ENCODE results near the gene FALEC.

FALEC gene

DNA sequence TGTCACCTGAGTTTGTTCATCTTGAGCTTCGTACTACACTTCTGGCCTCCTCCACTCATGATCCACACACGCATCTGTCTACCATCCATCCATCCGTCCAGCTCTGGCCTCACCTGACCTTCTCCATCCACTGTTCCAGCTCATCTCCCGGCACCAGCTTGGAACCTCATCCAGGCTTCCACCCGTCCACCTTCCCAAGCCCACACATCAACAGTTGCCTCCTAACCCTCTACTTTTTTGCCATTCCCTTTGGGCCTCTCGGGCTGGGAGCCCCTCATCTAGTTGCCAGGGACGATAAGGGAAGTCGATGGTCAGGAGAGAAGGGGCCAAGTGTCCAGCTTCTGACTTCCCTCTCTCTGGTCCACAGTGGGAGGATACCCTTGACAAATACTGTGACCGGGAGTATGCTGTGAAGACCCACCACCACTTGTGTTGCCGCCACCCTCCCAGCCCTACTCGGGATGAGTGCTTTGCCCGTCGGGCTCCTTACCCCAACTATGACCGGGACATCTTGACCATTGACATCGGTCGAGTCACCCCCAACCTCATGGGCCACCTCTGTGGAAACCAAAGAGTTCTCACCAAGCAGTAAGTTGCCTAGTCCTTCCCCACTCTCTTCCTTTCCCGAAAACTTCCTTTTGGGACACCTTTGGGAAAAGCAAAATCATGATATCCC, 3.4 kb upstream of the FALEC start:
- DNase-seq (ENCODE audit: low read depth, low spot score): no peak

DNA sequence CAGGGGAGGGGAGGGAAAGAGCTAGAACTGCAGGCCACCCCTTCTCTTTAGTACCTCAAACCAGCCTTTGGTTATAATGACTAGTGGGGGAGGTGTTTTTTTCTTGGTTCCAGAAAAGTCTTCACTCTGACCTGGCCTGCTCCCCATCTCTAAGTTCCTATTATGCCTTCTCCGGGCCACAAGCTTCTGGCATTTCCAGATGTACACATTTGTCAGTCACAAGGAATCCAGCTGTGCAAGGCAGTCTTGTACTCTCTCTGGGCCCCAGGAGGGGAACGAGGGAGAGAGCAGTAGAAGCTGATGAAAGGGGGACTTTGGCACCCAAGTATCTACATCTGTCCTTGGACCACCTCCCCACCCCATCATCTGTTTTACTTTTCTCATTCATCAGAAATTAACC, 2.7 kb upstream of the FALEC start:
- DNase-seq (ENCODE audit: low read depth, low spot score): no peak

DNA sequence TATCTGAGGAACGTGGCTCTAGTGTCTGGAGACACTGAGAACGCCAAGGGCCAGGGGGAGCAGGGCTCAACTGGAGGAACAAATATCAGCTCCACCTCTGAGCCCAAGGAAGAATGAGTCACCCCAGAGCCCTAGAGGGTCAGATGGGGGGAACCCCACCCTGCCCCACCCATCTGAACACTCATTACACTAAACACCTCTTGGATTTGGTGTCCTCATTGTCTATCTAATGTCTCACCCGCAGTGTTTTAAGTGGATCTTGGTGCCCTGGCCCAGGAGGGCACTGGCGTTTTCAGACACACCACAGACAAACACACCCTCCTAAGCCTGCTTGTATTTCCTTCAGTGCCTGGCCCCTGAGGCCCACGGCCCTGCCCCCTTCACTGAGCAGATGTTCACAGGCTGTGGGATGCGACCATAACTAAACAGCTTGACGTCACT, 2.2 kb upstream of the FALEC start:
- DNase-seq (ENCODE audit: low read depth, low spot score): no peak

DNA sequence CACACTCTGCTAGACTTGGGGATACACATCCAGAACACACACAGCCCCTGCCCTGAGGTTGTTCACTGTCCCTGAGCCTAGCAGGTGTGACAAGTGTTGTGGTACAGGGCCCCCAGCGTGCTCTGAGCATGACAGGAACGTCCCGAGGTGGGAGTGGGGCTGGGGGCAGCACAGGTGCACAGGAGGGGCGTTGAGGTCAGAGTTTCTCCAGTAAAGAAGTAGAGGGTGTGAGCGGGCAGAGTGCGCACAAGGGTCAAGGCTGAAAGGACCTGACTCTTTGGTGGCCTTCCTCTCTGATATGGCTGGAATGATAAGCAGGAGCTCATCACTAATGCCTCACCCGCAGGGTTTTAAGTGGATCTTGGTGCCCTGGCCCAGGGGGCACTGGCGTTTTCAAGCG, 1.3 kb upstream of the FALEC start:
- no peak for DNase-seq (ENCODE audit: low read depth, low spot score)

DNA sequence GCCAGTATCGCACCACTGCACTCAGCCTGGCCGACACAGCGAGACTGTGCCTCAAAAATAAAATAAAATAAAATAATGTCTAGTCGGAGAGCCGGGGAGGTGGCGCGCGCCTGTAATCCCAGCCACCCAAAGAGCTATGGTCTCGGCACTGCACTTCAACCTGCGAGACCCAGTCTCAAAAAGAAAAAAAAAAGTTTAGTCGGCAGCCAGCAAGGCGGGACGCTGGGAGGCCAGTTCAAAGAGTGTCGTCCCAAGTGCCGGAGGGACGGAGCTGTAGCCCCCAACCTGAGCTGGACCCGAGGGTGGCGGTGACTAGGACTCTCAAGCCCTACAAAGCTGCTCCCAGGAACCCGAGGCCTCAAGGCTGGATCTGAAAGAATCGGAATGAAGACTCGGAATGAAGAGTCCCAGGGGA, 632 bp upstream of the FALEC start:
- DNase-seq (ENCODE audit: low read depth, low spot score): no peak

DNA sequence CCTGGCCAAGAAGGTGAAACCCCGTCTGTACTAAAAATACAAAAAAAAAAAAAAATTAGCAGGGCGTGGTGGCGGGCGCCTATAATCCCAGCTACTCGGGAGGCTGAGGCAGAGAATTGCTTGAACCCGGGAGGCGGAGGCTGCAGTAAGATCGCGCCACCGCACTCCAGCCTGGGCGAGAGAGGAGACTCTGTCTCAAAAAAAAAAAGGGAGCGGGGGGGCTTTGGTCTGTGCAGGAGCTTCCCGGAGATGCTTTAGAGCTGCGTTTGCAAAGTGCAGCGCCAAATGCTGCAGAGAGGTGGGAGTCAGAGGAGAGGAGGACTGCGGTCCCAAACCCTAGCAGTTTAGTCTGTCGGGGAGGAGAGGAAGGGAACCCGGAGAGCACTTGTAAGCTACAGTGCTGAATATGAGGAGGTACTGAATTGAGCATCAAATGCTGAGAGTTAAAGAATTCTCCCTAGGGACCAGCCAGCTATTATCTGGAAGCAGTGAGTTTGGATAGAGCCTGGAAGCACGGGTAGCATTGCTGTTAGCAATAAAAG, 569 bp downstream of the FALEC start:
- no peak for DNase-seq (ENCODE audit: low read depth, low spot score)

DNA sequence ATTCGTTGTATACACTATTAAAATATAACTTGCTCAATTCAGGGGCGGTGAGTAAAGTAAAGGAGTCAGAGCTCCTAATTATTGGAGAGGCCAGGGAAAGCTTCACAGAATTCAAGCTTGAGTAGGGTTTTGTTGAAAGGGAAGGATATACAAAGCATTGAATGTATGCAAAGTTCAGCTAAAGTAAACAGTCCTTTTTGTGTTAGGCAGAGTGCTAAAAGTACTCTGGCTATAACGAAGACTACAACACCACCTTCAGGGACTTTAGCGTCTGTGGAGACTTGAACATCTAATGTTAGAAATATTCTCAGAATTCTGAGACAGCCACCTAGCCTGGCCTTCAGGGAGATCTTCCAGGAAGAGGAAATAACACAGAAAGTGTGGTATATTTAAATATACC, 1.1 kb downstream of the FALEC start:
- no peak for DNase-seq (ENCODE audit: low read depth, low spot score)

DNA sequence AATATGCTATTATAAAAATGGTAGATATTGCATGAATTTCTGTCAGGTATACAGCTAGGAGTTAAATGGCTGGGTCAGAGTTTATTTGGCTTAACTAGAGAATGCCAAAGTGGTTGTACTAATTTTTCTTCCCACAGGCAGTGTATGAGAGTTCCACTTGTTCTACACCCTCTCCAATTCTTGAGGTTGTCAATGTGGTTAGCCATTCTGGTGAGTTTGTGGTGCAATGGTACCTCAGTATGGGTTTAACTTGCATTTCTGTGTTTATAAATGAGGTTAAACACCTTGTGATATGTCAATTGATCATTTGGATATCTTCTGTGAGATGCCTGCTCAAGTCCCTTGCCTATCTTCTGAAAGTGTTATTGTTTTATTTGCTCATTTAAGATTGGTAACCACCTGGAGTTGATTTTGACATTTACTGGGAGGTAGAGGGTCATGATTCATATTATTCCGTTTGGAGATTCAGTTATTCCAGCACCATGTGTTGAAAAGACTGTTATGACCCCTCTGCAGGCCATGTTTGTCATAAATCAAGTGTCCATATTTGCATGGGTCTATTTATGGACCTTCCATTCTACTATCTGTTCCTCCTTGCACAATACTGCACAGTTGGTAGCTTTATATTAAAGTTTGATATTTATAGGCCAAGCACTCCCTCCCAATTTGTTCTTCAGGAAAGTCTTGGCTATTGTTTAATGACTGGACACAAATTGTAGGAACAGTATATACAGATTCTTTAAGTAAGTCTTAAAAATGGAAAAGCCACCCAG, 5.8 kb downstream of the FALEC start:
- DNase-seq (ENCODE audit: low read depth, low spot score): no peak

DNA sequence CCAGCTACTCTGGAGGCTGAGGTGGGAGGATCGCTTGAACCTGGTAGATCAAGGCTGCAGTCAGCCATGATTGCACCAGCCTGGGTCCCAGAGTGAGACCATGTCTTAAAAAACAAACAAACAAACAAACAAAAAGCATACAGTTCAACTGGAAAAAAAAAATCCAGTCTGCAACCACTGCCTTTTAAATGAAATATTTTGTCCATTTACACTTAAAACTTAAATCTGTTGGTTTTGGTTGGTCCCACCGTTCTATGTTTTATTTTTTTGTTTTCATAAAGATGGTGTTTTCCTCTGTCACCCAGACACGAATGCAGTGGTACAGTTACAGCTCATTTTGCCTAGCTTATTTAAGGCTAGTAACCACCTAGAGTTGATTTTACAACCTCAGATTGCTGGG, 9.8 kb downstream of the FALEC start:
- no peak for DNase-seq (ENCODE audit: low read depth, low spot score)

DNA sequence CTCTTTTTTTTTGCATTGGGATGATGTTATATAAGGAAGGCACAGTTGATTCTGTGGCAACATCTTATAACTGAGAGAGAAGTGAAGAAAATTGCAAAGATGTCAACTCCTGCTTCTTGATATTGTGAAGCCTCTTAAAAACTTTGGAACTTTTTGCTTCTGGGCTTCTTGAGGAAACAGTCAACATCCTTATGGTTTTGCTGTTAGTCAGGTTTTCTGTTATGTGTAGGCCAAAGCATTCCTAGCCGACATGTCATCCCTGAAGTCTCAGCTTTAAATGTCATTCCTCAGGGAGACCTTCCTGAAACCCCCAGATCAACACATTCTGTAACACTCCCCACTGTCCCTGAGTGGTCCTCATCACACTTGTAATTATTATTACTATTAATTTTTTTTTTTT, 12.6 kb downstream of the FALEC start:
- no peak for DNase-seq (ENCODE audit: low read depth, low spot score)

DNA sequence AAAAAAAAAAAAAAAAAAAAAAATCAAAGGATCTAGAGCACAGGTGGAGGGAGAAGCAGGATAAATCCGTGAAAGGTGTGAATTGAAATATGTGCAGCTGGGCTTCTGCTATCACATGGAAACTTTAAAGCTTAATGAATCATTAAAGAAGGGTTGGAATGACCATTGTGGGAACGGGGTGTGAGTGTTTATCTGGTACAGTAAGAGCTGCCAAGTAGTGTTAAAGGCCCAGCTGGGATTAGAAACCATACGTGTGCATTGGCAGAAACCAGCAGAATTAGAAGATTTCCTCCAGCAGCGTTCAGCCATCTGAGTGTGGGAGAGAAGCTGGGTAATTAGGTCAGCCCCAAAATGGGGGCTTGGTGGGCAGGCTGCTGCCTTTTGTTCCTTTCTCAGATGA, 13.5 kb downstream of the FALEC start:
- no peak for DNase-seq (ENCODE audit: low read depth, low spot score)

DNA sequence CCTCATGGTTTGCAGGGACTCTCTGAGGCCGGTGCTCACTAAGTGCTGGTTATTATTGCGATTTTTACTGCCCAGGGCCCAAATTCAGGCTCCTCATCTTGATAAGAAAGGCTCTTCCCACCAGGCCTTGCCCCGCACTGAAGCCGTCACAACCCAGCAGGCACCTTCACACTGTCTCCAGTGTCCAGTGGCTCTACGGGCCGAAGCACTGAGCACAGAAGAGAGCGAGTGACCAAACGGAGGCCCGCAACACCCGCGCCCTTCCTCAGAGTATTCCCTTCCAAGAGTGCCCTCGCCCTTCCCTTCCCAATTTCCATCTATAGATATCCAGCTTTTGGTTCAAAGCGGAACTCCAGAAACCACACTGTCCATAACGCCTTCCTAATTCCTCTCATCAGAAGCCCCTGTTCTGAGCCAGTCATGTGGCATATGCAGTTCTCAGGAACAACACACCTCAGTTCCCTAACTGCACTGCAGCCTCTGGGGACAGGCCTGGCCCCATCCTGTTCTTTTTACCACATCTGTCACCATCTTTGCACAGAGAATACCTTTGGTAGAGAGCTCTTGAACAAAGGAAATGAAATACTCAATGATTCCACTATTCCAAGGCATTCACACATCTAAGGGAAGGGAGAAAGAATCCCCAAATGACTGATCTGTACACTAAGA, 15.1 kb downstream of the FALEC start:
- DNase-seq (ENCODE audit: low read depth, low spot score): no peak

DNA sequence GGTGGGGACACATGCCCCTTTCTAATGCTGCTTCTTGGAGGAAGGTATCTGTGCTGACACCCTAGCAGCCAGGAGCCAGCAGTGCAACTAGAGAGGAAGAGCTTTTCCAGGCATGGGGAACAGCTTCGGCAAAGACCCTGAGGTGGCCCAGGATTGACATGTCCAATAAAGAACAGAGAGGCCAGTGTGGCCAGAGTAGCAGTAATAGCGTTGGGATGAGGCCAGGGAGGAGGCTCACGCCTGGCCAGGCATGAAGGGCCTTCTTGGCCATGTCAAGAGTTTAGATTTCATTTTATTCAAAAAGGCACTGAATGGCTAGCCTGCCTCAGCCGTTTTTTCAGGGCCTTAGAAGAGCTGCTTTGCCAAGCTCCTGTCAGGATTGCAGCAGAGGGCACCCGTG, 17.3 kb downstream of the FALEC start:
- no peak for DNase-seq (ENCODE audit: low read depth, low spot score)

DNA sequence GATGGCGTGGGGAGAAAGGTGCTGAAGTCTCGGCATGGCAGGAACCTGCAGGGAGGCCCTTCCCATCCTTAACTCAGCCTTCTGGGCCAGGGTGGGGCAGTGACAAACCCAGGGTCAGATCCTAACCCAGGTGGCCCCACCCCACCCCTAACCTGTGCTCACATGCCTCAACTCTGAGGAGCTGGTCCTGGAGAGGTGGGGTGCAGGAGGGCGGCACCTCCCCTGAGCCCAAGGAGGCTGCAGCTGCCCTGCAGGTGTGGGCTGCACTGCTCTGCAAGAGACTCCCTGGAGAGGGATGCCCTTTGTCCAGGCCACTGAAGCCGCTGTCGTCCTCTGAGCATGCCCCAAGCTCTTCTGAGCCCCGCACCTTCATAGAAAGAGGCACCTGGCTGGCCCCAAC, 18.4 kb downstream of the FALEC start:
- DNase-seq (ENCODE audit: low read depth, low spot score): no peak

DNA sequence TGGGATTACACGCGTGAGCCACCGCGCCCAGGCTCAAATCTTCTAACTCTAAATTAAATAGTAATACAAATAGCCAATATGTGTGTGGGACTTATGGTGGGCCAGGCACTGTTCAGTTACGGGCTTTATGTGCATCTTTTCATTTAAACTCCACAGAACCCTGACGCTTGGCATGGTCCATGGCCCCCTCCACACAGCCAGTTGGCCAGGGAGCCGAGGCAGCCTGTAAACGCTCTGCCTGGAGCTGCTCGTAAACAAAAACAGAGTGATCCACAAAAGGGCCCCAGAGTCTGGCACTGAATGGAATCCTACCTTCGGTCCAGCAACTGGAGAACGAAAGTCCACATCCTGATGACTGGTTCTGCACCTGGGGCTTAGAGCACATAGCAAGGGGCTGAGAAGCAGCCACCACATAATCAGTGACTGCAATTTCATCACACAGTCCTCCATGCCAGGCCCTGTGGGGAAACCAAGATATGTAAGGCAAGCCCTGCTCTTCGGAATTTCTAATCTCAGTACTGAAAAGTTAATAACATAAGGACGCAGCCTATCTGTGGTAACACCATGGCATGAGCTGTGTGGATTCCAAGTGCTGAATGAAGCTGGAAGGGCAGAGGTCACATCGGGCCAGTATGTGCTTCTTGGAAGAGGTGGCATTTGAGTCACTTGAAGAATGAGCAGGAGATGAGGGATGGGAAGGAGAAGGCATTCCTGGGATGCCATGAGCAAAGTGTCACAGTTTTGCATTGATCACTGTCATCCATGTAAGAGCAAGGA, 20.1 kb downstream of the FALEC start:
- no peak for DNase-seq (ENCODE audit: low read depth, low spot score)

DNA sequence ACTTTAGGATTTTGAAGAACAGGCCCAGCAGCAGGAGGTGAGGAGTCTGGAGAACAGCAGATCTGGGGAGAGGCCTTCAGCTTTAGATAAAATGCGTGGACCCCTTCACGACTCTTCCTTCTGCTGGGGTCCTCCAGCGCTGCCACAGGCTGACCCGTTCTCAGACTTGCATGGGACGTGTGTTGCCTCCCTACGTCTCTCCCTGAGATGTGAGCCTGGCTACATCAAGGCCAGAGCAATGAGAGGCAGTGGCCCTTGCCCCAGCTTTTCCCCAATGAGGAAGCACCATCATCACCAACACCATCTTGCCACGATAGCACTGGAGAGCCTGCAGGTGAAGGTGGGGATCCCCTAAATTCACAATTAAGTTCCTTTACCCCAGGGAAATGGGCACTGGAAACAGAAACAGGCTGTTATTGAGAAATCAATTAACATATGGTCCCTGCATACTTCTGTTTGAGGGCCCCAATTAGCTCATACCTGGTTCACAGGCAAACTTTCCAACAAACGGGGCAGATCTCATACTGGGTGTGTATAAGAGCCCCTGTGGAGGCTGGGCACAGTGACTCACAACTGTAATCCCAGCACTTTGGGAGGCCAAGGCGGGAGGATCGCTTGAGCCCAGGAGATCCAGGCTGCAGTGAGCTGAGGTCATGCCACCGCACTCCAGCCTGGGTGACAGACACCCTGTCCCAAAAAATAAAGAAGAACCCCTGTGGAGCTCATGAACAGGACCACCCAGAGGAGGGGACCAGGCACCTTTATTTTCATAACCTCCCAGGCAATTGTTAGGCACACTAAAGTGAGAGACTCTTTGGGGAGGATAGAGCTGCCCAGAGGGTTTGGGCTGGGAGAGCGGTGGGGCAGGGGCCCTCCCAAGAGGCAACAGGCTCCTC, 21.5 kb downstream of the FALEC start:
- DNase-seq (ENCODE audit: low read depth, low spot score): no peak

DNA sequence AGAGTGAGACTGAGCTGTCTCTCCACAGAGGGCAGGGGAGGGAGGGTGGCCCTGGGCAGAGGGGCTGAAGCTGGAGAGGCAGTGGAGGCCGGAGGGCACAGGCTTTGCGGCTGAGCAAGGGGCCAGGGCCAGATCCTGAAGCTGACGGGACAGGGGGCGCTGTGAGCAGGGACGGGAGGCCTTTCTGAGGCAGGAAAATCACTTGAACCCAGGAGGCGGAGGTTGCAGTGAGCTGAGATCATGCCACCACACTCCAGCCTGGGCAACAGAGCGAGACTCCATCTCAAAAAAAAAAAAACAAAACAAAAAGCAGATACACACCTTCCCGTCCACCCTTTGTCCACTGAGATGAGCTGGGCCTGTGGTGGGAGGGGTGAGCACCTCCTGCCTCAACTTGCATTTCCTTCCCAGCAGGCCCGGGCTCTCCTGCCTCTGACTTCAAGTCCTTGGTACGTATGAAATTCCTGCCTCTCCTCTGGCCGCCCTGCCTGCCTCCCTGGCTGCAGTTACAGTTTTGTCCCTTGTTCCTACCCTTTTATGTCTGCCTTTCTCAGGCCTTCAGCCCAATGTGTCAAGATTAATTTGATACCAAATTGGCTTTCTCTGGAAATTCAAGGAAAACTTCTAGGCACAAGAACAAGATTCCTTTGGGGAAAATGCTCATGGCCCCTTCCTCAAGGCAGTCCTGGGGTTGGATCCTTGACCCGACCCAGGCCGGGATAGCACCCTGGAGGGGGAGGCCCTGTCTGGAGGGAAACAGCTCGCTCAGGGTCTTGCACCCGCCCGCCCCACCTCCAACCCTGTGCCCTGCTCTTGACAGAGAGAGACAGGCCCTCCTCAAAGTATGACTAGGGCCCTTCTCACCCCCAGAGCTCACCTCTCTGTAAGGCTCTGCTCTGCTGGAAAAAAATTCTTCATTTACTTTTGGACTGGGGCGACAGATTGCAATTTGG, 22.5 kb downstream of the FALEC start:
- no peak for DNase-seq (ENCODE audit: low read depth, low spot score)

DNA sequence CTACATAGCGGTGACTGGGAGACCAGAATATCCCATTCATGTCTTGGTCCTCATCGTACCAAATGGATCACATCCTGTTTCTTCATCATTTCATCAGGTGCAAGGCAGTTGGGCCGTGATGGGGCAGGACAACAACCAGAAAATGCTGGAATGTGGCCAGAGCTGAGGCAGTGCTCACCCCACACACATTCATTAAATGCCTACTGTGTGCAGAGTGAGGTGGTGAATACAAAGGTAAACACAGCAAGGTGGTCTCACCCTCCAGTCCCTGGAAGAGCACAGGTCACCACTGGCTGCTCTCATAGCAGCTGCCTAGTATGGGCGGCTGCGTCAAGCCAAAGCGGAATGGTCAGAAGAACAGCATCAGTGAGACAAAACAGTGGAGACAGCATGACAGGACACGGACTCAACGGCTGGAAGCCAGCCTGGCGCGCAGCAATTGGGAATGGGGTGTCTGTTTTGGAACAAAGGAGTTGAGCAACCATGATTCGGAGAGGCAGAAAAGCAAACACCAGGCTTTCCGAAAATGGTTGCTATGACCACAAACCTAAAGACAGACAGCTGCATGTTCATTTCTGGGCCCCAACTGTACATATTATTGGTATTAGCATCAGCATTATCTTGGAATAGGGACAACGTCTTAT, 28.1 kb downstream of the FALEC start:
- DNase-seq (ENCODE audit: low read depth, low spot score): no peak

DNA sequence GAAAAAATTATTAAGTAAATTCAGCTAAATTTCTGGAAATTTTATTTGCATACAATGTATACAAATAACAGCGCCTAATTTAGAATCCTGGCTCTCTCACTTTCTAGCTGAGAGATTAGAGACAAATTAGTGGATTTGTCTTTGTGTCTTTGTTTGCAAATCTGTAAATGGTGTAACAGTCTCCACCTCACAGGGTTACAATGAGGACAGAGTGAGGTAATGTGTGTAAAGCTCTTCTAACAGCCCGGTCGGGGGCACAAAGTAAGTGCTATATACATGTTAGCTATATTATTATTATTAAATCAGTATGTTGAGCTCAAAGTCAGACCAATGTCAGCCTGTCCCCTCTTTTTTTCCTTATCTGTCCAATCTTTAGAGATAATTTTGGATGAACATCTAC, 28.7 kb downstream of the FALEC start:
- DNase-seq (ENCODE audit: low read depth, low spot score): no peak

Measured in brain pericyte (primary cell).